SK-N-SH (cell line): Measurements from ENCODE around the gene ATP6V0B.

Source experiments
- CTCF ChIP-seq: fragments of 200-600 bp; sonication (generic); IDR thresholded peaks from 2 replicates; pipeline ENCODE4 v1.6.1; 2017; ENCODE audit warnings: antibody characterized with exemption, mild to moderate bottlenecking, moderate library complexity
- EP300 ChIP-seq, 2 experiments: IDR thresholded peaks; 2 replicates each; pipeline versions ENCODE4 v1.4.0 to v1.6.1; 2012; ENCODE audit warnings: borderline replicate concordance in 1 of 2, low read depth in 1 of 2, low read length in 1 of 2
- JUND ChIP-seq: IDR thresholded peaks from 2 replicates; pipeline ENCODE4 v1.4.0; 2012
- RCOR1 ChIP-seq: fragments of 150-350 bp; IDR thresholded peaks from 2 replicates; pipeline ENCODE4 v1.6.1; 2017; ENCODE audit warnings: antibody characterized with exemption, low read length

GRCh38 chr1:44015206-44015605 lies 40.4 kb downstream of the ATP6V0B start:
- no peak for TF ChIP-seq EP300 (IDR thresholded peaks at IDR 0.05; ENCODE audit: borderline replicate concordance in 1 of 2, low read depth in 1 of 2, low read length in 1 of 2)
- no peak for TF ChIP-seq CTCF
- no peak for TF ChIP-seq JUND
- TF ChIP-seq RCOR1, result no peak
